Astrocyte (in vitro differentiated cells and primary cell): ENCODE results near the gene CYP2A7.
"Not testable (repeated sequence)": the region's sequence is repeated elsewhere in the genome, so short reads cannot be mapped to it uniquely, and the experiment has no call there.

ENCODE experiments used
- CTCF ChIP-seq: IDR thresholded peaks from 2 replicates; pipeline ENCODE4 v1.5.1; 2011; ENCODE audit warnings: low read depth, mild to moderate bottlenecking, inconsistent platforms, low read length, moderate library complexity; ENCODE audit not compliant: insufficient read depth
- EZH2 ChIP-seq: IDR thresholded peaks from 2 replicates; pipeline ENCODE4 v1.6.1; 2012; ENCODE audit warnings: mild to moderate bottlenecking, low read length, inconsistent platforms; ENCODE audit not compliant: insufficient read depth

GRCh38 chr19:40874874-40875273, 7.2 kb downstream of the CYP2A7 start:
- not testable (repeated sequence) for TF ChIP-seq EZH2, CTCF
